GM18526 (cell line): Measurements from ENCODE around the gene ST7L.

Source experiments
- POLR2A ChIP-seq: IDR thresholded peaks from 3 replicates; pipeline ENCODE4 v1.6.1; 2011; ENCODE audit not compliant: insufficient read length; ENCODE audit errors: extremely low read depth

The ST7L gene

GRCh38 chr1:112538883-112539282, 80.1 kb downstream of the ST7L start:
- no peak for TF ChIP-seq POLR2A

GRCh38 chr1:112537456-112537855, 81.5 kb downstream of the ST7L start:
- no peak for TF ChIP-seq POLR2A

GRCh38 chr1:112536561-112536960, 82.4 kb downstream of the ST7L start:
- TF ChIP-seq POLR2A = no peak

GRCh38 chr1:112533029-112533428, 85.9 kb downstream of the ST7L start:
- TF ChIP-seq POLR2A = no peak

GRCh38 chr1:112532064-112532463, 86.9 kb downstream of the ST7L start:
- TF ChIP-seq POLR2A = no peak

GRCh38 chr1:112530832-112531231, 88.1 kb downstream of the ST7L start:
- TF ChIP-seq POLR2A = no peak

- no peak for TF ChIP-seq POLR2A
These were observed 89.6 kb downstream of the ST7L start for GRCh38 chr1:112529301-112529700.

GRCh38 chr1:112528076-112528475, 90.9 kb downstream of the ST7L start:
- TF ChIP-seq POLR2A = no peak

GRCh38 chr1:112527266-112528010, 91.5 kb downstream of the ST7L start:
- TF ChIP-seq POLR2A = no peak

GRCh38 chr1:112524986-112525385, 94.0 kb downstream of the ST7L start:
- no peak for TF ChIP-seq POLR2A

- TF ChIP-seq POLR2A = no peak
These were observed 94.7 kb downstream of the ST7L start for GRCh38 chr1:112524251-112524650.

- no peak for TF ChIP-seq POLR2A
These were observed 96.3 kb downstream of the ST7L start for GRCh38 chr1:112522621-112523020.

GRCh38 chr1:112520166-112520565, 98.8 kb downstream of the ST7L start:
- TF ChIP-seq POLR2A = no peak

GRCh38 chr1:112518186-112518585, 100.8 kb downstream of the ST7L start:
- TF ChIP-seq POLR2A = no peak

GRCh38 chr1:112517646-112518045, 101.3 kb downstream of the ST7L start:
- no peak for TF ChIP-seq POLR2A

- no peak for TF ChIP-seq POLR2A
These were observed 101.7 kb downstream of the ST7L start for GRCh38 chr1:112517231-112517630.

- TF ChIP-seq POLR2A = no peak
These were observed 102.8 kb downstream of the ST7L start for GRCh38 chr1:112516141-112516540.
